Superior temporal gyrus (tissue), 1 donor: ENCODE measurements around the gene AOPEP.
"Not testable (repeated sequence)": the region's sequence is repeated elsewhere in the genome, so short reads cannot be mapped to it uniquely, and the experiment has no call there.

Experiments
- DNase-seq: peaks from one replicate; pipeline ENCODE4 v3.0.0-alpha.2; 2016; ENCODE audit errors: extremely low spot score

Gene AOPEP

GRCh38 chr9:94869415-94869843 is 142.9 kb downstream of the AOPEP start:
- DNase-seq = no peak

GRCh38 chr9:94870465-94870792 is 143.9 kb downstream of the AOPEP start:
- no peak for DNase-seq

GRCh38 chr9:94870793-94871558 is 144.5 kb downstream of the AOPEP start:
- no peak for DNase-seq

- DNase-seq = no peak
Measured at GRCh38 chr9:94872083-94872833, 145.8 kb downstream of the AOPEP start.

GRCh38 chr9:94872891-94873511 is 146.5 kb downstream of the AOPEP start:
- DNase-seq = no peak

GRCh38 chr9:94874316-94874715 is 147.8 kb downstream of the AOPEP start:
- DNase-seq = no peak

GRCh38 chr9:94875300-94876020 is 149.0 kb downstream of the AOPEP start:
- no peak for DNase-seq

GRCh38 chr9:94878804-94879203 is 152.3 kb downstream of the AOPEP start:
- DNase-seq = not testable (repeated sequence)

- DNase-seq = no peak
Measured at GRCh38 chr9:94879230-94879629, 152.7 kb downstream of the AOPEP start.

- DNase-seq = no peak
Measured at GRCh38 chr9:94881023-94881422, 154.5 kb downstream of the AOPEP start.

- no peak for DNase-seq
Measured at GRCh38 chr9:94881454-94881853, 155.0 kb downstream of the AOPEP start.

GRCh38 chr9:94881940-94882339 is 155.4 kb downstream of the AOPEP start:
- no peak for DNase-seq

- no peak for DNase-seq
Measured at GRCh38 chr9:94882966-94883641, 156.6 kb downstream of the AOPEP start.

- DNase-seq = no peak
Measured at GRCh38 chr9:94885854-94886447, 159.5 kb downstream of the AOPEP start.

GRCh38 chr9:94887721-94888120 is 161.2 kb downstream of the AOPEP start:
- no peak for DNase-seq

GRCh38 chr9:94888775-94889174 is 162.3 kb downstream of the AOPEP start:
- no peak for DNase-seq

GRCh38 chr9:94889628-94890027 is 163.1 kb downstream of the AOPEP start:
- no peak for DNase-seq

- no peak for DNase-seq
Measured at GRCh38 chr9:94891183-94891582, 164.7 kb downstream of the AOPEP start.

- DNase-seq = no peak
Measured at GRCh38 chr9:94892675-94893074, 166.2 kb downstream of the AOPEP start.

GRCh38 chr9:94894094-94894699 is 167.7 kb downstream of the AOPEP start:
- no peak for DNase-seq

GRCh38 chr9:94895668-94896067 is 169.2 kb downstream of the AOPEP start:
- no peak for DNase-seq
